K562 (cell line): ENCODE results near the gene PDE9A. TPM values are rescaled to one million over a fixed set of nuclear protein-coding genes. Genes with fewer than 3 reads are reported as not detected.

ENCODE experiments used
- HMGXB4 ChIP-seq: sonication (generic); formaldehyde crosslinking; IDR thresholded peaks from 2 replicates; pipeline ENCODE4 v1.8.1; 2023; ENCODE audit warnings: mild to moderate bottlenecking, missing genetic modification reagents
- MIER1 ChIP-seq: fragments of 450-650 bp; IDR thresholded peaks from 2 replicates; pipeline ENCODE4 v1.6.1; 2016; ENCODE audit warnings: antibody characterized with exemption, mild to moderate bottlenecking, low read depth
- NONO ChIP-seq, 2 experiments: fragments of 200-400 bp in 1 of 2; fragments of 450-650 bp in 1 of 2; formaldehyde crosslinking in 1 of 2; IDR thresholded peaks; 2 replicates each; pipeline ENCODE4 v1.6.1; 2017; ENCODE audit warnings: low read depth in 2 of 2, mild to moderate bottlenecking in 2 of 2, moderate library complexity in 2 of 2, low read length in 1 of 2
- SRSF3 ChIP-seq: fragments of 200-400 bp; formaldehyde crosslinking; IDR thresholded peaks from 2 replicates; pipeline ENCODE4 v1.6.1; 2016; ENCODE audit warnings: mild to moderate bottlenecking, low read length, moderate library complexity; ENCODE audit not compliant: insufficient read depth
- ZNF318 ChIP-seq, 2 experiments: fragments of 450-650 bp; IDR thresholded peaks; 2 replicates each; pipeline ENCODE4 v1.6.1; 2016; ENCODE audit warnings: mild to moderate bottlenecking in 2 of 2, borderline replicate concordance in 1 of 2, low read depth in 1 of 2, moderate library complexity in 1 of 2
- polyA plus RNA-seq, 8 experiments: library from polyadenylated mRNA; depleted of rRNA in 4 of 8; stranded (reverse) in 5 of 8; unstranded in 3 of 8; fragments of >200 nt; fragmentation: Nextera tagmentation in 2 of 8; fragmentation: Illumina TruSeq in 1 of 8; extraction: Ambion mirVana in 2 of 8; extraction: Trizol in 1 of 8; gene quantifications; 2 replicates each; pipeline versions ENCODE4 v1.2.1 to v1.2.3, GENCODE V29; 2011 to 2014; ENCODE audit warnings: inconsistent platforms in 1 of 8, missing spikeins in 1 of 8
- total RNA-seq, 7 experiments: library from RNA; depleted of rRNA in 6 of 7; stranded (reverse); fragments of >200 nt in 6 of 7; fragmentation: Illumina TruSeq in 2 of 7; extraction: Trizol in 2 of 7; gene quantifications; 2 replicates each; pipeline versions ENCODE4 v1.2.1 to v1.2.3, GENCODE V29; 2011 to 2021; ENCODE audit warnings: low replicate concordance in 1 of 7
- TF ChIP-seq, protein P1 (sequence below): fragments of 250-450 bp; sonication (Bioruptor Pico); IDR thresholded peaks from 2 replicates; pipeline ENCODE4 v1.5.1; 2021; ENCODE audit warnings: mild to moderate bottlenecking

Gene PDE9A
- total and polyA plus RNA-seq, 9 of the 15 experiments (the other 6 are each of a cell fraction or from before 2014, with no cell fraction given) = 0.07 to 0.27 TPM; not detected in 7

GRCh38 chr21:42799516-42799915 lies 146.1 kb downstream of the PDE9A start (continued):
- TF ChIP-seq HMGXB4 (CRISPR knock-in tag) (no peak), SRSF3 (no peak), MIER1 (no peak), NONO (IDR thresholded peaks at IDR 0.05; ENCODE audit: low read depth in 2 of 2, low read length in 1 of 2) (no peak), ZNF318 (IDR thresholded peaks at IDR 0.05; ENCODE audit: borderline replicate concordance in 1 of 2, low read depth in 1 of 2) (no peak)
- TF ChIP-seq, protein P1, sequence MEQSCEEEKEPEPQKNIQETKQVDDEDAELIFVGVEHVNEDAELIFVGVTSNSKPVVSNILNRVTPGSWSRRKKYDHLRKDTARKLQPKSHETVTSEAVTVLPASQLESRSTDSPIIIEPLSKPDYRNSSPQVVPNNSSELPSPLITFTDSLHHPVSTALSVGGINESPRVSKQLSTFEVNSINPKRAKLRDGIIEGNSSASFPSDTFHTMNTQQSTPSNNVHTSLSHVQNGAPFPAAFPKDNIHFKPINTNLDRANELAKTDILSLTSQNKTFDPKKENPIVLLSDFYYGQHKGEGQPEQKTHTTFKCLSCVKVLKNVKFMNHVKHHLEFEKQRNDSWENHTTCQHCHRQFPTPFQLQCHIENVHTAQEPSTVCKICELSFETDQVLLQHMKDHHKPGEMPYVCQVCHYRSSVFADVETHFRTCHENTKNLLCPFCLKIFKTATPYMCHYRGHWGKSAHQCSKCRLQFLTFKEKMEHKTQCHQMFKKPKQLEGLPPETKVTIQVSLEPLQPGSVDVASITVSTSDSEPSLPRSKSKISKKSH (CRISPR knock-in tag) = no peak
- TF ChIP-seq, all 486 proteins: peak for 0
